ENCODE results near the gene ACTL7B. TPM values are rescaled to one million over a fixed set of nuclear protein-coding genes. Genes with fewer than 3 reads are reported as not detected.

ACTL7B gene
- polyA plus RNA-seq, 2 donors: 0.02 TPM; not detected in 1

DNA sequence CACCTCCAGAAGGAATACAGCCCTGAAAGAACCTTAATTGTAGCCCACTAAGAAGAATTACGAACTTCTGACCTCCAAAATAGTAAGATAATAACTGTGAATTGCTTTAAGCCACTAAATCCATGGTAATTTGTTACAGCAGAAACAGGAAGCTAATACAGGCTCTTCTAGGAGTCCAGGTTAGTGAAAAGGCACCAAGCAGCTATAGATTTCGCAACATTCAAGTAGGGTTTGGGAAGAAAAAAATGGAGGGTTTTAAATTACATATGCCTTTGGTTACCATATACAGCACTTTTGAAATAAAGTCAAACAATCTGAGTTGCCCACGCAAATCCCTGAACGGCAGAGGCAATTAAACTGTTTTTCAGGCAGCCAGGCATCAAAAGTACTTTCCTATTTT is 4.6 kb upstream of the ACTL7B start:
- Histone ChIP-seq H3K36me3 (ENCODE audit: control insufficient read depth in 2 of 2, insufficient read depth in 2 of 2, low read length in 1 of 2) (no peaks in the 10 kb centered on the region), H3K4me1 (ENCODE audit: control insufficient read depth in 2 of 2, insufficient read depth in 2 of 2, low read length in 1 of 2) (peaks cover 0 to 8% of the 10 kb centered on the region in 2 donors), H3K27ac (ENCODE audit: low read depth in 2 of 2, low read length in 1 of 2) (no peak overlapping the region), H3K27me3 (ENCODE audit: control insufficient read depth in 1 of 2, insufficient read depth in 2 of 2, low read length in 2 of 2) (no peaks in the 10 kb centered on the region), H3K9me3 (ENCODE audit: control insufficient read depth in 2 of 2, insufficient read depth in 1 of 2, low read depth in 1 of 2, low read length in 1 of 2) (no peaks in the 10 kb centered on the region), H3K4me3 (ENCODE audit: low read depth in 1 of 2, low read length in 2 of 2) (no peak overlapping the region)
- 71 to 89% methylated on average over 4 of the region's 4 CpGs for WGBS, 2 donors

DNA sequence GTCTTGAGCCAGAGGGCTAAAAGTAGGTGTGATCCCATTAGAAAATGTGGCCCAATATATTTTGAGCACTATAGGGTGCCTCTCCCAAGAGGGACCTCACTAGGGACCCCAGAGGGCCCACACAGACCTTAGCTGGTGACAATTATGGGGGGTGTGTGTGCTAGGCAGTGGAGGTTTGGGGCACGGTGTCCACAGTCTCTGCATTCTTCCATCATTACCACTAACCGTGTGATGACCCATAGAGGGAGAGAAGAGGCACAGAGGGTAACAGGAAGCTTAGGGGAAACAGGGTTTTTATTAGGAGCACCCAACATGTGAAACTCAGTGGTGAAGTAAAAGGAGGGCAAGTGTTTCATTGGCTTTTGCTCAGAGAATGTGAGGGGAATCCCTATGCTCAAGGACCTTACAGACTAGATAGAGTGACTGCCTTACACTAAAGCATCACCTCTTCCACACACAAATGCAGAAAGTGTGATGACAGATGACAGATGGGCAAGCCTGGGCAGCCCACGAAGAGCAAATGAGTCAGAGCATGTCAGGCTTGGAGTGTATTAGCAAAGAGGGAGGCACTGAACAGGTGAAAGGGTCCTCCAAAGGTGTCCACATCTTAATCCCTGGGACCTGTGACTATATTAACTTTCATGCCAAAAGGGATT is 3.8 kb upstream of the ACTL7B start:
- H3K36me3 ChIP-seq (ENCODE audit: control insufficient read depth in 2 of 2, insufficient read depth in 2 of 2, low read length in 1 of 2): no peaks in the 10 kb centered on the region
- peaks cover 0 to 3% of the 10 kb centered on the region in 2 donors for H3K9me3 ChIP-seq (ENCODE audit: control insufficient read depth in 2 of 2, insufficient read depth in 1 of 2, low read depth in 1 of 2, low read length in 1 of 2)
- no peaks in the 10 kb centered on the region for H3K27me3 ChIP-seq (ENCODE audit: control insufficient read depth in 1 of 2, insufficient read depth in 2 of 2, low read length in 2 of 2)
- peaks cover 0 to 8% of the 10 kb centered on the region in 2 donors for H3K4me1 ChIP-seq (ENCODE audit: control insufficient read depth in 2 of 2, insufficient read depth in 2 of 2, low read length in 1 of 2)
- WGBS, 2 donors: 65 to 69% methylated on average over 3 of the region's 3 CpGs
- no peak overlapping the region for H3K27ac ChIP-seq (ENCODE audit: low read depth in 2 of 2, low read length in 1 of 2)
- H3K4me3 ChIP-seq (ENCODE audit: low read depth in 1 of 2, low read length in 2 of 2): no peak overlapping the region

DNA sequence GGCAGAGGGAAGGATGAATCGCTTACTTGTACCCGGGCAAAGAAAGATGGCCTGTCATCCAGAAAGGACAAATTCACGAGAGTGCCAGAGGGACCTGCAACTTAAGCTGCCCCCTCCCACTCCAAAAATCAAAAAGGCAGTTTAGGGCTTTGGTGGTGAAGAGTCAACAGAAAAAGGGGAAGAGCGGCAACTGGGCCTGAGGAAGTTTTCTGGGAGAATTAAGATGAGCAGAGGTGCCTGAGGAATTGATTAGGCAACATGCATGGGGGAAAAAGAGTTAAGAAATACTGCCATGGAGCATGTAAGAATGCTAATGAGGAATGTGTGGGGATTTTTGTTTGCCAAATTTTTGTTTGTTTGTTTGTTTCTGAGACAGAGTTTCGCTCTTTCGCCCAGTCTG is 1.8 kb upstream of the ACTL7B start:
- Histone ChIP-seq H3K27me3 (ENCODE audit: control insufficient read depth in 1 of 2, insufficient read depth in 2 of 2, low read length in 2 of 2) (no peaks in the 10 kb centered on the region), H3K4me3 (ENCODE audit: low read depth in 1 of 2, low read length in 2 of 2) (no peak overlapping the region), H3K9me3 (ENCODE audit: control insufficient read depth in 2 of 2, insufficient read depth in 1 of 2, low read depth in 1 of 2, low read length in 1 of 2) (peaks cover 0 to 3% of the 10 kb centered on the region in 2 donors), H3K36me3 (ENCODE audit: control insufficient read depth in 2 of 2, insufficient read depth in 2 of 2, low read length in 1 of 2) (no peaks in the 10 kb centered on the region), H3K4me1 (ENCODE audit: control insufficient read depth in 2 of 2, insufficient read depth in 2 of 2, low read length in 1 of 2) (peaks cover 0 to 8% of the 10 kb centered on the region in 2 donors), H3K27ac (ENCODE audit: low read depth in 2 of 2, low read length in 1 of 2) (no peak overlapping the region)
- WGBS, 2 donors: 92 to 93% methylated on average over 6 of the region's 6 CpGs

DNA sequence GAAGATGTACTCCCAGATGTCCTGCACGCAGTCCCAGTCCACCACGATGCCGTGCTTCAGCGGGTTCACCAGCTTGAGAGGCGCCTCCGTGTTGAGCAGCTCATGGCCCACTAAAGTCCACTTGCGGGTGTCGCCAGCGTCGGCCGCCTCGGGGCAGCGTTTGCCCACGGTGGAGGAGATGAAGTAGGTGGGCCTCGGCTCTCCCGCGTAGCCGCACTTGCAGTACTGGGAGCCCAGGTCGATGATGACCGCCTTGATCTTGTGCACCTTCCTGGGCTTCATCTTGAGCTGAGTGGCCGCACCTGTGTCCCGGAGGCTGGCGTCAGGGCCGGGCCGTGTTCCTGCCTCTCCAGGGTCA is 278 bp downstream of the ACTL7B start:
- 95 to 97% methylated on average over 25 of the region's 25 CpGs for WGBS, 2 donors

DNA sequence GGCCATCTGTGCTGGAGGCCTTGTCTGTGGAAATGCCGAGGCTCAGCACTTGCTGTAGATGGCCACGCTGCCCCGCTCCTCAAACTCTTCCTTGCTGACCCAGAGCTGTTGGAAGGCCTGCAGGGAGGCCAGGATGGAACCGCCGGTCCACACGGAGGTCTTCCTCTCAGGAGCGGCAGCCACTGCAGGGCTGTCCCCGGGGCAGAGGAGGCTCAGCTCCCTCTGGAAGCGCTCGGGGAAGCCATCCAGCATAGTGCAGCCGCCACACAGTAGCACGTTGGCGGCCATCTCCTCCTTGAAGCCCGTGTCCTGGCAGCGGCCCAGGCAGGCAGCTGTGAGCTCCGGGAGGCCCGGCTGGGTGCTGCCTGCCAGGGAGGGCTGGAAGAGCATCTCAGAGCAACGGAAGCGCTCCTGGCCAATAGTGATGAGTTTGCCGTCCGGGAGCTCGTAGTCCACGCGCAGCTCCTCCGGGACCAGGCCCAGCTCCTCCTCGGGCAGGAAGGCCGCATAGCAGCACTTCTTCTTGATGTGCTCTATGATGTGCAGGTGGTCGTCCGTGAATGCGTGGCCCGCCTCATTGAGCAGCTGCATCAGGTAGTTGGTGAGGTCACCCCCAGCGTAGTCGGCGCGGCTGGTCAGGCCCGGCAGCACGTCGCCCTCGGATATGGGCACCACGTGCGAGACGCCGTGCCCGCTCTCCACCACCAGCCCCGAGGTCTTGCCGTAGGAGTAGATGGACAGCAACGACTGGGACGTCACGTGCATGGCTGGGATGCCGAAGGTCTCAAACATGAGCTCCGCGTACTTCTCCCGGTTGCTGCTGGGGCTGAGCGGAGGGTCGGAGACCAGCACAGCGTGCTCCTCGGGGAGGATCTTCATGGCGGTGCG is 901 bp downstream of the ACTL7B start:
- Histone ChIP-seq H3K36me3 (ENCODE audit: control insufficient read depth in 2 of 2, insufficient read depth in 2 of 2, low read length in 1 of 2) (no peaks in the 10 kb centered on the region), H3K4me3 (ENCODE audit: low read depth in 1 of 2, low read length in 2 of 2) (no peak overlapping the region), H3K27me3 (ENCODE audit: control insufficient read depth in 1 of 2, insufficient read depth in 2 of 2, low read length in 2 of 2) (no peaks in the 10 kb centered on the region), H3K4me1 (ENCODE audit: control insufficient read depth in 2 of 2, insufficient read depth in 2 of 2, low read length in 1 of 2) (peaks cover 0 to 5% of the 10 kb centered on the region in 2 donors), H3K9me3 (ENCODE audit: control insufficient read depth in 2 of 2, insufficient read depth in 1 of 2, low read depth in 1 of 2, low read length in 1 of 2) (peaks cover 0 to 3% of the 10 kb centered on the region in 2 donors), H3K27ac (ENCODE audit: low read depth in 2 of 2, low read length in 1 of 2) (no peak overlapping the region)
- WGBS, 2 donors: 85 to 89% methylated on average over 59 of the region's 59 CpGs

More for the DNA sequence above, 278 bp downstream of the ACTL7B start:
- H3K36me3 ChIP-seq (ENCODE audit: control insufficient read depth in 2 of 2, insufficient read depth in 2 of 2, low read length in 1 of 2): no peaks in the 10 kb centered on the region
- H3K9me3 ChIP-seq (ENCODE audit: control insufficient read depth in 2 of 2, insufficient read depth in 1 of 2, low read depth in 1 of 2, low read length in 1 of 2): peaks cover 0 to 3% of the 10 kb centered on the region in 2 donors
- no peak overlapping the region for H3K27ac ChIP-seq (ENCODE audit: low read depth in 2 of 2, low read length in 1 of 2)
- H3K27me3 ChIP-seq (ENCODE audit: control insufficient read depth in 1 of 2, insufficient read depth in 2 of 2, low read length in 2 of 2): no peaks in the 10 kb centered on the region
- no peak overlapping the region for H3K4me3 ChIP-seq (ENCODE audit: low read depth in 1 of 2, low read length in 2 of 2)
- peaks cover 0 to 5% of the 10 kb centered on the region in 2 donors for H3K4me1 ChIP-seq (ENCODE audit: control insufficient read depth in 2 of 2, insufficient read depth in 2 of 2, low read length in 1 of 2)

DNA sequence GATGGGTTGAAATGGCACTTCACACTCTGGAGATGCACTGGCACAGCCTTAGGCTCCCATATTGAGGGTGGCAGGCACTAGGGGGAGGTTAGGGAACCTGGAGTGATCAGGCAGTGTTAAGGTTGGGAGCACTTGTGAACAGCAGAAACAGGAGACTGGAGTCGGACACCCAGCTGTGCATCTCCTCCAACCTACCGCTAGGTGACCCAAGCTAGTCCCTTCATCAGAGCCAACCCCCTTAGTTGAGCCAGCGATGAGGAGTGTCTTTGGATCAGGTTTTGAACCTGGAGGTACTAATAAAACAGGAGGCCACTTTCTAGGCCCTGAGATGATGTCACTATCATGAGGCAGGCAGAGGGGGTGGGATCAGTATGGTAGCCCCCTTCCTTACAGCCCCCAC is 1.7 kb downstream of the ACTL7B start:
- H3K4me3 ChIP-seq (ENCODE audit: low read depth in 1 of 2, low read length in 2 of 2): no peak overlapping the region
- no peaks in the 10 kb centered on the region for H3K4me1 ChIP-seq (ENCODE audit: control insufficient read depth in 2 of 2, insufficient read depth in 2 of 2, low read length in 1 of 2)
- WGBS, 2 donors: 92 to 94% methylated on average over 3 of the region's 3 CpGs
- H3K27ac ChIP-seq (ENCODE audit: low read depth in 2 of 2, low read length in 1 of 2): no peak overlapping the region
- H3K36me3 ChIP-seq (ENCODE audit: control insufficient read depth in 2 of 2, insufficient read depth in 2 of 2, low read length in 1 of 2): no peaks in the 10 kb centered on the region
- peaks cover 0 to 3% of the 10 kb centered on the region in 2 donors for H3K9me3 ChIP-seq (ENCODE audit: control insufficient read depth in 2 of 2, insufficient read depth in 1 of 2, low read depth in 1 of 2, low read length in 1 of 2)
- H3K27me3 ChIP-seq (ENCODE audit: control insufficient read depth in 1 of 2, insufficient read depth in 2 of 2, low read length in 2 of 2): no peaks in the 10 kb centered on the region

DNA sequence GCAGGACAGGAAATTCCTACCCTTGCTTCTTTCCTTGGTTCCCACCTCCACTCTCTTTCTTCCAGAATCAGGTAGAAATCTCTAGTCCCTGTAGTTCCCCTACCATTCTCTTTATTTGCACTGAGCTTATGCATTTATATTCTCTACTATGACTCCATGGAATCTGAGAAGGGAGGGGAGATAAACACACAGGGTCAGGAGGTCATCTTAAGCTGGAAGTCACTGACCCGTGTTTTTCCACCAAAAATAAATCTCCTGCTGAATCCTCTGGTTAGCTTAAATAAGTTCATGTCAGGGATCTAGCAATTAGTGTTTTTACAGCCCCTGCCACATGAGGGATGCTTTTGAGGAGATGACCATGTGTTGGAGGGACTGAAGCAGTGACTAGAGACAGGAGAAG is 3.7 kb downstream of the ACTL7B start:
- H3K4me3 ChIP-seq (ENCODE audit: low read depth in 1 of 2, low read length in 2 of 2): no peak overlapping the region
- no peaks in the 10 kb centered on the region for H3K27me3 ChIP-seq (ENCODE audit: control insufficient read depth in 1 of 2, insufficient read depth in 2 of 2, low read length in 2 of 2)
- H3K27ac ChIP-seq (ENCODE audit: low read depth in 2 of 2, low read length in 1 of 2): no peak overlapping the region
- H3K36me3 ChIP-seq (ENCODE audit: control insufficient read depth in 2 of 2, insufficient read depth in 2 of 2, low read length in 1 of 2): no peaks in the 10 kb centered on the region
- H3K9me3 ChIP-seq (ENCODE audit: control insufficient read depth in 2 of 2, insufficient read depth in 1 of 2, low read depth in 1 of 2, low read length in 1 of 2): peaks cover 0 to 3% of the 10 kb centered on the region in 2 donors
- 26 to 64% methylated on average over 1 of the region's 1 CpG for WGBS, 2 donors
- H3K4me1 ChIP-seq (ENCODE audit: control insufficient read depth in 2 of 2, insufficient read depth in 2 of 2, low read length in 1 of 2): no peaks in the 10 kb centered on the region

DNA sequence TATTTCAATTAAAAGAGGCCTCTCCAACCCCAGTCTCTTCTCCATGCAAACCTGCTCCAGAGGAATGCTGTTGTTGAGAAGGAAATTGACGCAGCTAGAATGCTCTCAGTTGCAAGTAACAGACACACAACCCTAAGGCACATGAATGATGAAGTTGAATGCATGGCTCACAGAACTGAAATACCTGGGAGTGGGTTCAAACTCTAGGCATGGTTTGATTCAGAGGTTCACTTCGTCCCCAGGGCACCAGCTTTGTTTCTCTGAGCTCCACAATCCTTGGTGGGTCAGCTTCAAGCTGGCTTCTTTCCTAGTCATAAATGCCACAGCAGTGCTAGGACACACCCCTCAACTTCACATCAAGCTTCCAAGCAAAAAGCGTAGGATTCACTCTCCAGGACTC is 4.6 kb downstream of the ACTL7B start:
- Histone ChIP-seq H3K36me3 (ENCODE audit: control insufficient read depth in 2 of 2, insufficient read depth in 2 of 2, low read length in 1 of 2) (no peaks in the 10 kb centered on the region), H3K4me1 (ENCODE audit: control insufficient read depth in 2 of 2, insufficient read depth in 2 of 2, low read length in 1 of 2) (no peaks in the 10 kb centered on the region), H3K27ac (ENCODE audit: low read depth in 2 of 2, low read length in 1 of 2) (no peak overlapping the region), H3K27me3 (ENCODE audit: control insufficient read depth in 1 of 2, insufficient read depth in 2 of 2, low read length in 2 of 2) (no peaks in the 10 kb centered on the region), H3K9me3 (ENCODE audit: control insufficient read depth in 2 of 2, insufficient read depth in 1 of 2, low read depth in 1 of 2, low read length in 1 of 2) (peaks cover 0 to 3% of the 10 kb centered on the region in 2 donors), H3K4me3 (ENCODE audit: low read depth in 1 of 2, low read length in 2 of 2) (no peak overlapping the region)
- 75 to 85% methylated on average over 3 of the region's 3 CpGs for WGBS, 2 donors

DNA sequence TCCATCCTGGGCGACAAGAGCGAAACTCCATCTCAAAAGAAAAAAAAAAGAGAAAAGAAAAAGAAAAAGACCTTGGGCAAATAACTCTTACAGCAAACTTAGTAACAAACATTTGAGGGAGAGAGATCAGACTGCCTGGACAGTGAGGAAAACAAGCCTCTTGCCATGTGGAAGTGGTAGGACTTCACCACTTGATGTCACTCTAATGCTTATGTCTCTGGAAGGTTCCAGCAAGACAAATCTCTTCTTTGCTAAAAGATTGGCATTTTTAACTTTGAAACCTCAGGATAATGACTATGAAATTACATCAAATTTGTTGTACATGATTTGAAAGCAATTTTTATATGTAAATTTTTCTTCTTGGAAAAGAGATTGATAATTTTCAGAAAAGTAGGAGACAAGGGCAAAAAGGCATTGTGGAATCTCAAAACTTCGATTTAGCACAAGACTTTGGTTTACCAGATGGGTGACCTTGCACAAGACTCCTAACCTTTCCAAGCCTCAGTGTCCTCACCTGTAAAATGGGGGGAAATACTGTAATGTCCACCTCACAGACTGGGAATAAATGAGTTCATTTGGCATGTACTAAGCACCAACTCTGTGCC is 5.4 kb downstream of the ACTL7B start:
- H3K27ac ChIP-seq (ENCODE audit: low read depth in 2 of 2, low read length in 1 of 2): no peak overlapping the region
- no peaks in the 10 kb centered on the region for H3K4me1 ChIP-seq (ENCODE audit: control insufficient read depth in 2 of 2, insufficient read depth in 2 of 2, low read length in 1 of 2)
- no peak overlapping the region for H3K4me3 ChIP-seq (ENCODE audit: low read depth in 1 of 2, low read length in 2 of 2)
- no peaks in the 10 kb centered on the region for H3K27me3 ChIP-seq (ENCODE audit: control insufficient read depth in 1 of 2, insufficient read depth in 2 of 2, low read length in 2 of 2)
- 97 to 98% methylated on average over 3 of the region's 3 CpGs for WGBS, 2 donors
- H3K36me3 ChIP-seq (ENCODE audit: control insufficient read depth in 2 of 2, insufficient read depth in 2 of 2, low read length in 1 of 2): no peaks in the 10 kb centered on the region
- peaks cover 0 to 3% of the 10 kb centered on the region in 2 donors for H3K9me3 ChIP-seq (ENCODE audit: control insufficient read depth in 2 of 2, insufficient read depth in 1 of 2, low read depth in 1 of 2, low read length in 1 of 2)

Measured in esophagus (tissue), 2 donors.